ENCODE results near the gene MRPS18C.

DNA sequence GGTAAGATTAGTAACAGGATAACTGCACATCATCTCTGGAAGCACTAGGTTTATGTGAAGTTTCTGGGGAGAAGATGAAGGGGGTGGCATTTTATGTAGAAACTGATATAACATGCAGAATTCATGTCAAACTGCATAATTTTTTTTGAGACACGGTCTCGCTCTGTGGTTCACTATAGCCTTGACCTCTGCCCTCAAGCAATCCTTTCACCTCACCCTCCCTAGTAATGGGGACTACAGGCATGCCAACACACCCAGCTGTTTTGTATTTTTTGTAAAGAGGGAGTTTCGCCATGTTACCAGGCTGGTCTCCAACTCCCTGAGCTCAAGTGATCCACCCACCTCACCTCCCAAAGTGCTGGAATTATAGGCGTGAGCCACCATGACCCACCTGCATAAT lies 17.6 kb downstream of the MRPS18C start:
- TF ChIP-seq, protein P1, sequence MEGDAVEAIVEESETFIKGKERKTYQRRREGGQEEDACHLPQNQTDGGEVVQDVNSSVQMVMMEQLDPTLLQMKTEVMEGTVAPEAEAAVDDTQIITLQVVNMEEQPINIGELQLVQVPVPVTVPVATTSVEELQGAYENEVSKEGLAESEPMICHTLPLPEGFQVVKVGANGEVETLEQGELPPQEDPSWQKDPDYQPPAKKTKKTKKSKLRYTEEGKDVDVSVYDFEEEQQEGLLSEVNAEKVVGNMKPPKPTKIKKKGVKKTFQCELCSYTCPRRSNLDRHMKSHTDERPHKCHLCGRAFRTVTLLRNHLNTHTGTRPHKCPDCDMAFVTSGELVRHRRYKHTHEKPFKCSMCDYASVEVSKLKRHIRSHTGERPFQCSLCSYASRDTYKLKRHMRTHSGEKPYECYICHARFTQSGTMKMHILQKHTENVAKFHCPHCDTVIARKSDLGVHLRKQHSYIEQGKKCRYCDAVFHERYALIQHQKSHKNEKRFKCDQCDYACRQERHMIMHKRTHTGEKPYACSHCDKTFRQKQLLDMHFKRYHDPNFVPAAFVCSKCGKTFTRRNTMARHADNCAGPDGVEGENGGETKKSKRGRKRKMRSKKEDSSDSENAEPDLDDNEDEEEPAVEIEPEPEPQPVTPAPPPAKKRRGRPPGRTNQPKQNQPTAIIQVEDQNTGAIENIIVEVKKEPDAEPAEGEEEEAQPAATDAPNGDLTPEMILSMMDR (IDR thresholded peaks at IDR 0.05) = no peak
- no peak for TF ChIP-seq POLR2A (IDR thresholded peaks at IDR 0.05)
- TF ChIP-seq POLR2AphosphoS5 (IDR thresholded peaks at IDR 0.05) = no peak
- no peak for TF ChIP-seq EP300 (IDR thresholded peaks at IDR 0.05)

Data from suprapubic skin (tissue), 4 donors.